Type B pancreatic cell (in vitro differentiated cells): ENCODE results near the gene MYPN. TPM values are rescaled to one million over a fixed set of nuclear protein-coding genes. Genes with fewer than 3 reads are reported as not detected.
A peak's percentile ranks its signal among the peaks of the same experiment; 100 is the strongest.
"Not testable (repeated sequence)": the region's sequence is repeated elsewhere in the genome, so short reads cannot be mapped to it uniquely, and the experiment has no call there.

Experiments used
- DNase-seq: peaks from one replicate; pipeline ENCODE4 v3.0.0; 2021; ENCODE audit warnings: mixed read lengths; ENCODE audit not compliant: unreplicated experiment; ENCODE audit errors: extremely low spot score
- H3K27ac Mint-ChIP-seq: 2 replicates; pipeline ENCODE4 v1.8.0; 2021; ENCODE audit warnings: mild to moderate bottlenecking, mixed read lengths
- H3K27me3 Mint-ChIP-seq: 2 replicates; pipeline ENCODE4 v1.8.0; 2021; ENCODE audit warnings: mixed read lengths
- H3K36me3 Mint-ChIP-seq: 2 replicates; pipeline ENCODE4 v1.8.0; 2021; ENCODE audit warnings: mixed read lengths
- H3K4me1 Mint-ChIP-seq: one replicate; pipeline ENCODE4 v1.8.0; 2021; ENCODE audit warnings: mixed read lengths; ENCODE audit not compliant: unreplicated experiment
- H3K4me3 Mint-ChIP-seq: 2 replicates; pipeline ENCODE4 v1.8.0; 2021; ENCODE audit warnings: mild to moderate bottlenecking, mixed read lengths
- H3K9me3 Mint-ChIP-seq: 2 replicates; pipeline ENCODE4 v1.8.0; 2021; ENCODE audit warnings: mixed read lengths
- total RNA-seq: library from RNA; stranded (reverse); gene quantifications from 2 replicates; pipeline ENCODE4 v1.2.1, GENCODE V29; 2021; ENCODE audit warnings: low replicate concordance
- TF ChIP-seq, protein P1 (sequence below): fragments of 200-600 bp; sonication (generic); conservative IDR thresholded peaks from 2 replicates; pipeline ENCODE4 v1.5.0; 2021; ENCODE audit warnings: antibody characterized with exemption, mild to moderate bottlenecking

Gene MYPN
- total RNA-seq, 1 donor from 2014 or later = 0.14 TPM

DNA sequence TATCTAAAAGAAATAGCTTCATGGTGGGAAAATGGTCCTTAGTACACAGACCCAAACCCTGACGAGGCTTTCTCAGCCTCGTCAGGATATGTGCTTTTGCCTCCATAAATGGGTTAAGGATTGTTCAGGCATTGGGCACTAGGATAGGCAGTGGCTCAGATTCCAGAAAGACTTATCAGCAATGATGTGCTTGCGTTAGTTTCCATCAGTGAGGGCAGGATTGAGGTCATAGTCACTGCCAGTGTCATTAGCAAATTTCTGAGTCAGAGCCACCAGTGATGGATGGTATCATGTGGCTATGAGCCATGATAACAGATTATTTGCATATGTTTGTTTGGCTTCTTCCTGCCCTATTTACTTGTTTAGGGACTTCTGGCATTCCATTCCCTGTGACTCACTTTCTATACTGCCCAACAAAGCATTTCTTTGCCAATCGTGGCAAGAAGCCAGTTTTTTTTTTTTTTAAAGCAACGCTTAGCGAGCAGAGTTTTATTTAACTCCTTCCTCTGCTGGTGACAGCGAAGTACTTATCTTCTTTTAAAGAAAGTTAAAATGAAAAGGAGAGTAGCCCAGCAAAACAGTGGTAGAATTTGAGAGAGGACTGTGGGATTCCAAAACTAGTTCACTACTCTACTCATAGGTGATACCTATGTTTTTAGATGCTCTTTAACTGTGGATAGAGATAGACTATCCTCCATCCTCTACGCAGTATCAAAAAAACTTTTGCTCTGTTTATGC is 44.4 kb downstream of the MYPN start:
- no peaks in the 10 kb centered on the region for H3K9me3 Mint-ChIP-seq
- no peak for DNase-seq
- no peaks in the 10 kb centered on the region for H3K27me3 Mint-ChIP-seq
- peak overlapping the region; percentile 71 for H3K4me3 Mint-ChIP-seq
- H3K4me1 Mint-ChIP-seq = peaks cover 17% of the 10 kb centered on the region
- peak overlapping the region; percentile 56 for H3K27ac Mint-ChIP-seq
- TF ChIP-seq, protein P1, sequence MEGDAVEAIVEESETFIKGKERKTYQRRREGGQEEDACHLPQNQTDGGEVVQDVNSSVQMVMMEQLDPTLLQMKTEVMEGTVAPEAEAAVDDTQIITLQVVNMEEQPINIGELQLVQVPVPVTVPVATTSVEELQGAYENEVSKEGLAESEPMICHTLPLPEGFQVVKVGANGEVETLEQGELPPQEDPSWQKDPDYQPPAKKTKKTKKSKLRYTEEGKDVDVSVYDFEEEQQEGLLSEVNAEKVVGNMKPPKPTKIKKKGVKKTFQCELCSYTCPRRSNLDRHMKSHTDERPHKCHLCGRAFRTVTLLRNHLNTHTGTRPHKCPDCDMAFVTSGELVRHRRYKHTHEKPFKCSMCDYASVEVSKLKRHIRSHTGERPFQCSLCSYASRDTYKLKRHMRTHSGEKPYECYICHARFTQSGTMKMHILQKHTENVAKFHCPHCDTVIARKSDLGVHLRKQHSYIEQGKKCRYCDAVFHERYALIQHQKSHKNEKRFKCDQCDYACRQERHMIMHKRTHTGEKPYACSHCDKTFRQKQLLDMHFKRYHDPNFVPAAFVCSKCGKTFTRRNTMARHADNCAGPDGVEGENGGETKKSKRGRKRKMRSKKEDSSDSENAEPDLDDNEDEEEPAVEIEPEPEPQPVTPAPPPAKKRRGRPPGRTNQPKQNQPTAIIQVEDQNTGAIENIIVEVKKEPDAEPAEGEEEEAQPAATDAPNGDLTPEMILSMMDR = no peak
- H3K36me3 Mint-ChIP-seq = no peaks in the 10 kb centered on the region

DNA sequence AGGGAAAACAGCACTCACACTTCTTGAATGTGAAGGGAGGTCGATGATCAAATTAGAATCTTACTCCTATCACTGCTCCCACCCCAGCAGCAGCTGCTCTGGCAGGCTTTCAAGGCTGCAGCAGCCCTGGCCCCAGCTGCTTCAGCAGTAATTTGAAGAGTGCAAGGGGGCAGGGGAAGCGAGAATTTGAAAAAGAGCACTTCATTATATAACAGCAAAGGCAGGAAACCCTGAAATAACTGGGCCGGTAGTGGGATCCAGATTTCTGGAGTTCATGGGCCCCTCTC is 44.9 kb downstream of the MYPN start:
- no peak for DNase-seq
- TF ChIP-seq, protein P1 = no peak
- Mint-ChIP-seq H3K27me3 (no peaks in the 10 kb centered on the region), H3K9me3 (no peaks in the 10 kb centered on the region), H3K27ac (peak overlapping the region; percentile 56), H3K4me1 (peaks cover 17% of the 10 kb centered on the region), H3K4me3 (peak overlapping the region; percentile 71), H3K36me3 (no peaks in the 10 kb centered on the region)

DNA sequence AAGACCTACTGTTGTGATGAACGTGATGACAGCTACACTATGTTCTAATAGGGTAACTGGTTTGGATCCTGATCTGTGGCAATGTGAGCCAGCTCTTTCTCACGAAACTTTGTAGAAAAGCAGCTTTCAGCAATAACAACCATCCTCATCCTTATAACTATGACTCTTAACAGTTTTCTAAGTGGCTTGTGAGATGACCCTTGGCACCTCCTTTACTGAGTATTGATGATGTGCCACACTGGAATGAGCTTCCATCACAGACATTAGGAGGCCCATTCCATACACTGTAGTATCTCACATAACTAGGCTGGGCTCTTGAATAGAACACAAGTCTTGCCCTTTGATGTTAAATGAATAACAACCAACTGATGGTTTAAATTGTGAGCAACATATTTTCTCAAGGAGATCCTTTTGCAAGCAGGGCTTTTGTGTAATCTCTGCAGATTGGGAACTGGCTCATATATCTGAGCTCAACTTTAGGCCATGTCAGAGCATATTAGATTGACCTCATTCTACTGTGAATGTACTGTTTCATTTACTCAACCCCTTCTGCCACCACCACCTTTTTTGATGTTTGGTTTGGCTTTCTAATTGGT is 46.4 kb downstream of the MYPN start:
- H3K36me3 Mint-ChIP-seq = no peaks in the 10 kb centered on the region
- TF ChIP-seq, protein P1 = no peak
- DNase-seq = no peak
- peaks cover 17% of the 10 kb centered on the region for H3K4me1 Mint-ChIP-seq
- no peak overlapping the region for H3K4me3 Mint-ChIP-seq
- H3K27me3 Mint-ChIP-seq = no peaks in the 10 kb centered on the region
- no peak overlapping the region for H3K27ac Mint-ChIP-seq
- no peaks in the 10 kb centered on the region for H3K9me3 Mint-ChIP-seq

DNA sequence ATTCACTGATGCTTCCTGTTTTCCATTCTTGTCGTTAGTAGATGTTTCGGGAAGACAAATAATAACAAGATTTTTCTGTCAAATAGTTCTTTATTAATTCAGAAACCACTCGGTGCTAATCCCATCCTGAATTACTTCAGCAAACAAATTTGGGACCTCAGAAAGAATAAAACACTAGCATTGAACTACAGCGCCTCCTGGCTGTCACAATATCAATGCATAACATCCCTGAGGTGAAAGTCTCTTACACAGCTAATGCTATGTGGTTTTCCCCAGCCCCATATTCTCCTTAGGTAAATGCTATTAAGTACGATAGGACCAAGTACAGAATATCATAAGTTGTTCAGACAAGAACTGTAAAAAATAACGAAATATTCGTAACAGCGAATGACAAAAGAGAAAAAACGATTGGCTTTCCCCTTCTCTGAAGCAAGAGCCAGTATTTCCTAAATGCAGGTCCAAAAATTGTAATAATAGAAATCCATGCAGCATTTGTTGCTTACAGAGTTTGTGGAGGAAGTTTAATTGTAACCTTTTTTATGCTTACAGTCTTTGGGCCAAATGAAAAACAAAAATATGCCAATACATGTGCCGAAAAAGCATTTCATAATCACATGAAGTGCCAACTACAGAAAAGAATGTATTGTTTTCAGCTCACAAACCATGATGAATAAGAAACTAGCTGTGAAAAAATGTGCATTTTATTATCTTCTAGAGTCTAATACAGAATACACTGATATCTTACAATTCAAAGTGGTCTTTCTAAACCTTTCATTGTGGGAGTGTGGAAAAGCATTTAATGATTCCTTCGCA is 47.3 kb downstream of the MYPN start:
- H3K27ac Mint-ChIP-seq = no peak overlapping the region
- H3K36me3 Mint-ChIP-seq = no peaks in the 10 kb centered on the region
- TF ChIP-seq, protein P1 = peak; percentile 75
- H3K4me3 Mint-ChIP-seq = no peak overlapping the region
- no peaks in the 10 kb centered on the region for H3K9me3 Mint-ChIP-seq
- H3K4me1 Mint-ChIP-seq = peaks cover 17% of the 10 kb centered on the region
- H3K27me3 Mint-ChIP-seq = no peaks in the 10 kb centered on the region
- DNase-seq = no peak

- not testable (repeated sequence) for H3K27ac Mint-ChIP-seq, H3K9me3 Mint-ChIP-seq, H3K4me3 Mint-ChIP-seq, H3K27me3 Mint-ChIP-seq, DNase-seq, H3K36me3 Mint-ChIP-seq
- peaks cover 17% of the 10 kb centered on the region for H3K4me1 Mint-ChIP-seq
Observed at GRCh38 chr10:68157522-68157921, 48.2 kb downstream of the MYPN start.

DNA sequence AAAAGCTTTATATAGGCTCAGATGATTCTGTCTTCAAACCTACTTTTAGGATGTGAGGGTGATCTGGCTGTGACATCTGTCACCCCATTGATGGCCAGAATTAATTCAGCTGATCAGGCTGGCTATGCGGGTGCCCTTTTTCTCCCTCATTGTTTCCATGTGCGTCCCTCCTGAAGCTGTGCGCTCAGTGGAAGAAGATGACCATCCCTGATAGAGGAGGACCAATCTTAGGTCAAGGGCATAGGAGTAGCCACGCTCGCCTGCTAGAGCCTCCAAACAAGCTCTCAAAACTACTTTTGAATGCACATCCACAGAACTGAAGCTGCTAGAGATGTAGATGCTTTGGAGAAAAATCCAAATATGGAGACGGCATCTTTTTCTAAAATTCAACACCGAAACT is 48.7 kb downstream of the MYPN start:
- no peaks in the 10 kb centered on the region for H3K36me3 Mint-ChIP-seq
- H3K9me3 Mint-ChIP-seq = no peaks in the 10 kb centered on the region
- H3K27ac Mint-ChIP-seq = no peak overlapping the region
- no peaks in the 10 kb centered on the region for H3K27me3 Mint-ChIP-seq
- TF ChIP-seq, protein P1 = no peak
- no peak for DNase-seq
- H3K4me3 Mint-ChIP-seq = no peak overlapping the region
- peaks cover 17% of the 10 kb centered on the region for H3K4me1 Mint-ChIP-seq
